K562 (cell line): ENCODE data around the gene HPN. TPM values are rescaled to one million over a fixed set of nuclear protein-coding genes. Genes with fewer than 3 reads are reported as not detected.

Experiments
- ARID2 ChIP-seq: fragments of 450-650 bp; IDR thresholded peaks from 2 replicates; pipeline ENCODE4 v1.6.1; 2017; ENCODE audit warnings: antibody characterized with exemption, mild to moderate bottlenecking
- ATF7 ChIP-seq: fragments of 450-650 bp; IDR thresholded peaks from 2 replicates; pipeline ENCODE4 v1.7.1; 2014; ENCODE audit warnings: mild to moderate bottlenecking, moderate library complexity
- CREBBP ChIP-seq: IDR thresholded peaks from one replicate; pipeline ENCODE4 v1.6.1; 2012; ENCODE audit warnings: low read depth, mild to moderate bottlenecking, control low read depth, inconsistent platforms, low read length
- E2F3 ChIP-seq: fragments of 250-450 bp; sonication (Bioruptor Pico); IDR thresholded peaks from 2 replicates; pipeline ENCODE4 v1.4.0; 2020; ENCODE audit warnings: mild to moderate bottlenecking
- FOXA3 ChIP-seq, 2 experiments: fragments of 450-650 bp in 1 of 2; sonication (generic) in 1 of 2; formaldehyde crosslinking; IDR thresholded peaks in 1 of 2; conservative IDR thresholded peaks in 1 of 2; 2 replicates each; pipeline versions ENCODE4 v1.4.0 to v1.8.0; 2020 to 2022; ENCODE audit warnings: mild to moderate bottlenecking in 2 of 2, missing genetic modification reagents in 1 of 2
- HMG20A ChIP-seq: fragments of 450-650 bp; formaldehyde crosslinking; conservative IDR thresholded peaks from 2 replicates; pipeline ENCODE4 v1.4.0; 2020; ENCODE audit warnings: mild to moderate bottlenecking, mixed read lengths
- KDM2B ChIP-seq: fragments of 250-450 bp; sonication (Bioruptor Pico); IDR thresholded peaks from 2 replicates; pipeline ENCODE4 v1.8.0; 2021; ENCODE audit warnings: mild to moderate bottlenecking, moderate library complexity
- MAFG ChIP-seq: fragments of 450-650 bp; conservative IDR thresholded peaks from 2 replicates; pipeline ENCODE4 v1.6.1; 2016; ENCODE audit warnings: missing genetic modification characterization, missing compliant biosample characterization
- MBD2 ChIP-seq: sonication (generic); IDR thresholded peaks from 2 replicates; pipeline ENCODE4 v1.6.1; 2016; ENCODE audit warnings: low read depth, borderline replicate concordance
- MITF ChIP-seq: IDR thresholded peaks from 2 replicates; pipeline ENCODE4 v1.6.1; 2014; ENCODE audit warnings: antibody characterized with exemption
- MLX ChIP-seq, 2 experiments: fragments of 450-650 bp in 1 of 2; sonication (generic) in 1 of 2; formaldehyde crosslinking; conservative IDR thresholded peaks; 2 replicates each; pipeline versions ENCODE4 v1.4.0 to v1.8.1; 2020 to 2022; ENCODE audit warnings: mild to moderate bottlenecking in 1 of 2, missing genetic modification reagents in 1 of 2
- MTA3 ChIP-seq: fragments of 450-650 bp; formaldehyde crosslinking; IDR thresholded peaks from 2 replicates; pipeline ENCODE4 v1.6.1; 2017; ENCODE audit warnings: mild to moderate bottlenecking, borderline replicate concordance
- NR2F6 ChIP-seq: fragments of 450-650 bp; formaldehyde crosslinking; IDR thresholded peaks from 2 replicates; pipeline ENCODE4 v1.4.0; 2020; ENCODE audit warnings: mild to moderate bottlenecking
- POLR2B ChIP-seq: fragments of 450-650 bp; IDR thresholded peaks from 2 replicates; pipeline ENCODE4 v1.6.1; 2018; ENCODE audit warnings: low read depth; ENCODE audit not compliant: partially characterized antibody
- PTBP1 ChIP-seq: fragments of 200-400 bp; formaldehyde crosslinking; IDR thresholded peaks from 2 replicates; pipeline ENCODE4 v1.6.1; 2017; ENCODE audit warnings: low read depth, low read length
- RBM15 ChIP-seq: fragments of 200-400 bp; formaldehyde crosslinking; IDR thresholded peaks from 2 replicates; pipeline ENCODE4 v1.6.1; 2018; ENCODE audit warnings: mild to moderate bottlenecking, low read length, moderate library complexity; ENCODE audit not compliant: insufficient read depth
- RREB1 ChIP-seq: fragments of 250-450 bp; sonication (Bioruptor Pico); IDR thresholded peaks from 2 replicates; pipeline ENCODE4 v1.4.0; 2020
- SUPT5H ChIP-seq: fragments of 450-650 bp; IDR thresholded peaks from 2 replicates; pipeline ENCODE4 v1.6.1; 2016
- TAF1 ChIP-seq: IDR thresholded peaks from 2 replicates; pipeline ENCODE4 v1.6.1; 2011; ENCODE audit warnings: mild to moderate bottlenecking, low read length, moderate library complexity; ENCODE audit not compliant: insufficient read depth, control insufficient read depth, severe bottlenecking; ENCODE audit errors: extremely low read depth
- TCF3 ChIP-seq: sonication (generic); formaldehyde crosslinking; IDR thresholded peaks from 2 replicates; pipeline ENCODE4 v1.4.0; 2020; ENCODE audit warnings: mild to moderate bottlenecking, missing genetic modification reagents
- ZNF175 ChIP-seq: fragments of 200-800 bp; sonication (Bioruptor generic); IDR thresholded peaks from 2 replicates; pipeline ENCODE4 v1.6.1; 2016; ENCODE audit warnings: low read depth, mild to moderate bottlenecking, missing genetic modification characterization, missing compliant biosample characterization
- ZNF263 ChIP-seq: sonication (generic); formaldehyde crosslinking; IDR thresholded peaks from 2 replicates; pipeline ENCODE4 v1.8.0; 2022; ENCODE audit warnings: mild to moderate bottlenecking, missing genetic modification reagents, borderline replicate concordance
- ZNF347 ChIP-seq: fragments of 450-650 bp; formaldehyde crosslinking; IDR thresholded peaks from 2 replicates; pipeline ENCODE4 v1.4.0; 2020; ENCODE audit warnings: low read depth, mild to moderate bottlenecking, moderate library complexity
- polyA plus RNA-seq, 8 experiments: library from polyadenylated mRNA; depleted of rRNA in 4 of 8; stranded (reverse) in 5 of 8; unstranded in 3 of 8; fragments of >200 nt; fragmentation: Nextera tagmentation in 2 of 8; fragmentation: Illumina TruSeq in 1 of 8; extraction: Ambion mirVana in 2 of 8; extraction: Trizol in 1 of 8; gene quantifications; 2 replicates each; pipeline versions ENCODE4 v1.2.1 to v1.2.3, GENCODE V29; 2011 to 2014; ENCODE audit warnings: inconsistent platforms in 1 of 8, missing spikeins in 1 of 8
- total RNA-seq, 7 experiments: library from RNA; depleted of rRNA in 6 of 7; stranded (reverse); fragments of >200 nt in 6 of 7; fragmentation: Illumina TruSeq in 2 of 7; extraction: Trizol in 2 of 7; gene quantifications; 2 replicates each; pipeline versions ENCODE4 v1.2.1 to v1.2.3, GENCODE V29; 2011 to 2021; ENCODE audit warnings: low replicate concordance in 1 of 7

Gene HPN
- total and polyA plus RNA-seq, 9 of the 15 experiments (the other 6 are each of a cell fraction or from before 2014, with no cell fraction given) = 0.10 to 0.20 TPM; not detected in 7

- no peak for TF ChIP-seq HMG20A (CRISPR knock-in tag)
- TF ChIP-seq E2F3 (CRISPR knock-in tag) = no peak
- TF ChIP-seq SUPT5H = peak; percentile 40; the same call in 1 of the 2 replicates
- no peak for TF ChIP-seq TAF1
- no peak for TF ChIP-seq MLX (CRISPR knock-in tag; conservative IDR thresholded peaks at IDR 0.05)
- no peak for TF ChIP-seq ZNF347 (CRISPR knock-in tag)
- TF ChIP-seq MTA3 = no peak
- no peak for TF ChIP-seq RREB1 (CRISPR knock-in tag)
- TF ChIP-seq RBM15 = no peak
- TF ChIP-seq MBD2 = no peak
- no peak for TF ChIP-seq TCF3 (CRISPR knock-in tag)
- TF ChIP-seq NR2F6 (CRISPR knock-in tag) = no peak
- no peak for TF ChIP-seq FOXA3 (CRISPR knock-in tag; conservative IDR thresholded peaks at IDR 0.05 in 1 of 2, IDR thresholded peaks at IDR 0.05 in 1 of 2)
- peak; percentile 61; the same call in 1 of the 2 replicates for TF ChIP-seq ZNF263
- TF ChIP-seq MAFG (tag) = no peak
- no peak for TF ChIP-seq ZNF175
- no peak for TF ChIP-seq MITF
- no peak for TF ChIP-seq PTBP1
- TF ChIP-seq POLR2B = peak; percentile 42
- 0 out of 2 replicates have a peak, but pooled peaks have one; percentile 32 for TF ChIP-seq ATF7
- no peak for TF ChIP-seq CREBBP
- TF ChIP-seq ARID2 = no peak
- no peak for TF ChIP-seq KDM2B (CRISPR knock-in tag)
Observed at GRCh38 chr19:35029737-35030256, 11.7 kb upstream of the HPN start (continued).
